ES-I3 (cell line): ENCODE results near the gene FAM131C.

ENCODE experiments used
- H3K36me3 ChIP-seq: 2 replicates; pipeline ENCODE4 v1.6.1; 2013; ENCODE audit warnings: mild to moderate bottlenecking, low read length, control low read depth, moderate library complexity; ENCODE audit not compliant: insufficient read depth
- H3K4me1 ChIP-seq: 2 replicates; pipeline ENCODE4 v1.6.1; 2013; ENCODE audit warnings: mild to moderate bottlenecking, control low read depth, low read length; ENCODE audit not compliant: insufficient read depth
- H3K9ac ChIP-seq: 2 replicates; pipeline ENCODE4 v1.6.1; 2013; ENCODE audit warnings: low read depth, mild to moderate bottlenecking, low read length, moderate library complexity
- H3K9me3 ChIP-seq: 2 replicates; pipeline ENCODE4 v1.6.1; 2013; ENCODE audit warnings: mild to moderate bottlenecking, low read length, moderate library complexity; ENCODE audit not compliant: control insufficient read depth, insufficient read depth

Gene FAM131C

DNA sequence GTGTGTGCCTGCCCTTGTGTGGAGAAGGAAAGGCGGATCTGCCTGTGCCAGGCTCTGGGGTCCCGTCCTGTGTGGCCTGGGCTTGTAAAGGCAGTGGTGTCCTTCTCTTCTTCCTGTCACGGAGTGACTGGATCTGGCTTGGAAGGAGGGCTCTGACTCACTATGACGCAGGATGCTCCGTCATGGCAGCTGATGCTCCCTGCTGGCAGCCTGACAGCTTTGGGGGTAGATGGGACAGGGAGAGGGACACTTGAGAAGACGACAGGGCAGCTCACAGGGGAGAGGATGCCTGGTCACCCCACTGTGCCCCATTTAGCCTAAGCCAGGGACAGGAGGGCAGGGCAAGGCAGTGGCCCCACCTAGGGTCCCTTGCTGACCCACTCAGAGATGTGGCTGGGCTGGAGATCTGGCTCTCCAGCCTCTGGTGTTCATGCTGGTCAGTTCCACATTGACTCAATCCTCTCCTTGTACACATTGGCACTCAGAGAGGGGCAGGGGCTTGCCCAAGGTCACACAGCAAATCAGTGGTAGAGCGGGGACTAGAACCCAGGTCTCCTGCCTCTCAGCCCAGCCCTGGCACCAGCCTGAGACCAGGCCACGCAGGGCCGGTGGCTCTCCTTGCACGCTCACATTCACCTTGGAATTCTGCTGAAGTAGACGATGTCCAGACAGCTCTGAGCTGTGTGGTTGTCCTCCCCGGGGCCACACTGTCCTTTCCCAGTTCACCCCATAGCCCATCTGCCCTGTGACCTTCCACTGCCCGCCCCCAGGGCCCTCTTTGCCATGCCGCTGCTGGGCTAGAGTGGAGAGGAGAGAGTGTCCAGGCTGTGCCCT, 2.8 kb upstream of the FAM131C start:
- no peaks in the 10 kb centered on the region for H3K9me3 ChIP-seq
- H3K9ac ChIP-seq, result no peak overlapping the region
- H3K36me3 ChIP-seq, result no peaks in the 10 kb centered on the region
- H3K4me1 ChIP-seq, result peaks cover 5% of the 10 kb centered on the region; the same call in 1 of the 2 replicates

DNA sequence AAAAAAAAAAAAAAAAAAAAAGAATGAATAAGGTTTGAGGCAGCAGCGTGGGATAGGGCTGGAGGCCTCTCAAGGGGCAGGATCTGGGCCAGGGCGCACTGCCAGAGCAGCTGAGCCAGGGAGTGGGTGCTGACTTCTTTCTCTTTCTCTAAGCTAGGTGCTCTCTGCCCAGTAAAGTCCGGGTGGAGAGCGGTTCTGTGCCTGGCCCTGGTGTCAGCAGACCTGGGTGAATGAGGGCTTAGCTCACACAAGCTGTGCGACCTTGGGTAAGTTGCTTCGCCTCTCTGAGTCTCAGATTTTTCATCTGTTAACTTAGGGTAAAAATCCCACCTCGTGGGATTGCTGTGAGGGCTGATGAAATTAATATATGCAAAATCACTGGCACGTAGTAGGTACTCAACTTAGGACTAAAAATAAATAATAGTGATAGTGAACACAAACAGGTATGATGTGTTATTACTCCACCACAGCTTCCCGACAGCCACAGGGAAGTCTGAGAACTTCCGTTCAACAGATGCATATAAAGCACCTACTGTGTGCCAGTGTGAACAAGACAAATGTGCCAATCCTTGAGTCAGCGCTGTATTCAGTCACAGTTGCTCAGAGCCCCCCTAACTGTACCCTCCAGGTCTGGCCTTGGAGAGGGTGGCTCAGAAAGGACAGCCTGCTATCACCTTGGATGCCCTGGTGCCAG, 2.0 kb upstream of the FAM131C start:
- Histone ChIP-seq H3K36me3 (no peaks in the 10 kb centered on the region), H3K9me3 (no peaks in the 10 kb centered on the region), H3K4me1 (peaks cover 5% of the 10 kb centered on the region; the same call in 1 of the 2 replicates), H3K9ac (no peak overlapping the region)

- H3K4me1 ChIP-seq, result peaks cover 3% of the 10 kb centered on the region; the same call in 1 of the 2 replicates
- H3K36me3 ChIP-seq, result no peaks in the 10 kb centered on the region
- no peaks in the 10 kb centered on the region for H3K9me3 ChIP-seq
- no peak overlapping the region; the same call in 1 of the 2 replicates for H3K9ac ChIP-seq
These were observed 766 bp upstream of the FAM131C start for GRCh38 chr1:16074217-16074616.

- H3K9ac ChIP-seq, result peak overlapping the region; percentile 38; the same call in 1 of the 2 replicates
- H3K9me3 ChIP-seq, result no peaks in the 10 kb centered on the region
- H3K4me1 ChIP-seq, result no peaks in the 10 kb centered on the region
- H3K36me3 ChIP-seq, result no peaks in the 10 kb centered on the region
These were observed 601 bp downstream of the FAM131C start for GRCh38 chr1:16072616-16073484.

GRCh38 chr1:16072095-16072494, 1.4 kb downstream of the FAM131C start:
- H3K4me1 ChIP-seq, result peaks cover 6% of the 10 kb centered on the region
- no peaks in the 10 kb centered on the region for H3K9me3 ChIP-seq
- H3K9ac ChIP-seq, result no peak overlapping the region
- H3K36me3 ChIP-seq, result no peaks in the 10 kb centered on the region

GRCh38 chr1:16071614-16072013, 1.8 kb downstream of the FAM131C start:
- Histone ChIP-seq H3K9ac (no peak overlapping the region), H3K4me1 (peaks cover 7% of the 10 kb centered on the region), H3K9me3 (no peaks in the 10 kb centered on the region), H3K36me3 (no peaks in the 10 kb centered on the region)

GRCh38 chr1:16070640-16071355, 2.7 kb downstream of the FAM131C start:
- Histone ChIP-seq H3K4me1 (peaks cover 7% of the 10 kb centered on the region), H3K9me3 (no peaks in the 10 kb centered on the region), H3K9ac (no peak overlapping the region), H3K36me3 (no peaks in the 10 kb centered on the region)

- peaks cover 20% of the 10 kb centered on the region for H3K4me1 ChIP-seq
- no peaks in the 10 kb centered on the region for H3K36me3 ChIP-seq
- H3K9me3 ChIP-seq, result no peaks in the 10 kb centered on the region
- H3K9ac ChIP-seq, result no peak overlapping the region
These were observed 4.8 kb downstream of the FAM131C start for GRCh38 chr1:16068356-16069270.

- no peak overlapping the region for H3K9ac ChIP-seq
- H3K4me1 ChIP-seq, result peaks cover 21% of the 10 kb centered on the region
- H3K9me3 ChIP-seq, result no peaks in the 10 kb centered on the region
- no peaks in the 10 kb centered on the region for H3K36me3 ChIP-seq
These were observed 5.5 kb downstream of the FAM131C start for GRCh38 chr1:16067933-16068332.

DNA sequence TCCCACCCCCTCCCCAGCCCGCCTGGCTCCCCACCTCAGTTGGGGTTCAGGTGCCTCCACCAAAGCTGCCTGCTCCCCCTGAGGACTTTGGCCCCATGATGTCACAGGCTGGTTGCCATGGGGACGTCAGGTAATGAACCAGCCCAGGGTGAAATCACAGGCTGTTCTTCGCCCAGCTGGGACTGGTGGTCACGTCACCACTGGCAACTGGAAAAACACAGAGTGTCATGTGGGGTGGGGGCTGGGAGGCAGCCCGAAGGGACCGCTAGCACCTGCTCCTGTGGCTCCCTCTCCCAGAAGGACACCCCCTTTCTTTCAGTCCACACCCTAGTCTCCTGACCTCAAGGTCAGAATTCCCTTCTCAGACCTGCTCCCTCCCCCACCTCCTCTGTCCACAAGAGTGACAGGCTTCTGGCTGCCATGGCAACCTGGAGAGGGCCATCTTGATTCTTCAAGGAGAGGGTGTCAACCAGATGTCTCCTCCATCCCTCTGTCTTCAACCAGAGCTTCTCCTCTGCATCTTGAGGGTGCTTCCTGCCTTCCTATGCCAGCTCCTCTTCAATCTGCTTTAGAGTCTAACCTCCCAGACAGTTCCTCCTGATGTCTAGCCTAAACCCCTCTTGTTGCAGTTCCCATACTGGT, 6.2 kb downstream of the FAM131C start:
- Histone ChIP-seq H3K36me3 (no peaks in the 10 kb centered on the region), H3K4me1 (peaks cover 21% of the 10 kb centered on the region), H3K9me3 (no peaks in the 10 kb centered on the region), H3K9ac (no peak overlapping the region)

GRCh38 chr1:16066245-16066644, 7.2 kb downstream of the FAM131C start:
- H3K9ac ChIP-seq, result no peak overlapping the region
- peaks cover 21% of the 10 kb centered on the region for H3K4me1 ChIP-seq
- no peaks in the 10 kb centered on the region for H3K36me3 ChIP-seq
- no peaks in the 10 kb centered on the region for H3K9me3 ChIP-seq

DNA sequence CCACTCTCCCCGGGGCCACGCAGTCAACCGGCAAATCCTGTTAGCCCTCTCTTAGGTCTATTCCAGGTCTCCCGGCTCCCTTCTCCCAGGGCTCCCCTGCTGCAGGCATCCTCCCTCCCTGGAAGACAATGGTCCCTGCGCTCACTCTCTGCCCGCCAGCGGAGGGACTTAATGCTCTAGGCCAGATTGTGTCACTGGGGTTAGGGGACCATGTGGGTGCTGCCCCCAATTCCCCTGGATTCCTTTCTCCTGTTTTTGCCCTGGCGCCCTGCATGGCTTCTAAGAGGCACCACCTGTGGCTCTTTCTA, 8.2 kb downstream of the FAM131C start:
- Histone ChIP-seq H3K4me1 (peaks cover 21% of the 10 kb centered on the region), H3K9me3 (no peaks in the 10 kb centered on the region), H3K36me3 (no peaks in the 10 kb centered on the region), H3K9ac (no peak overlapping the region)
